Ascending aorta (tissue), 2 donors: Measurements from ENCODE around the gene TRIM24. TPM values are rescaled to one million over a fixed set of nuclear protein-coding genes. Genes with fewer than 3 reads are reported as not detected.

Source experiments
- DNase-seq, 2 donors: peaks; one replicate each; pipeline ENCODE4 v3.0.0-alpha.2; 2019; ENCODE audit warnings: low spot score in 2 of 2
- H3K27ac ChIP-seq, 2 donors: fragments of 200-600 bp; sonication (generic); one replicate each; pipeline ENCODE4 v1.5.1; 2016 to 2017; ENCODE audit warnings: mild to moderate bottlenecking in 1 of 2
- H3K27me3 ChIP-seq: fragments of 200-600 bp; sonication (generic); one replicate; pipeline ENCODE4 v1.5.1; 2017
- H3K36me3 ChIP-seq, 2 donors: fragments of 200-600 bp; sonication (generic); one replicate each; pipeline ENCODE4 v1.5.1; 2016
- H3K4me1 ChIP-seq, 2 donors: fragments of 200-600 bp; sonication (generic); one replicate each; pipeline ENCODE4 v1.5.1; 2016 to 2017; ENCODE audit warnings: mild to moderate bottlenecking in 1 of 2
- H3K4me3 ChIP-seq, 2 donors: fragments of 200-600 bp; sonication (generic); one replicate each; pipeline ENCODE4 v1.5.1; 2016 to 2017; ENCODE audit warnings: mild to moderate bottlenecking in 1 of 2
- H3K9me3 ChIP-seq, 2 donors: fragments of 200-600 bp; sonication (generic); one replicate each; pipeline ENCODE4 v1.5.1; 2016
- intact Hi-C: fragments of 100-400 bp; cut with DNase I; formaldehyde crosslinking; loops from one replicate; pipeline ENCODE4 v1.15.1; 2023
- total RNA-seq: library from RNA; depleted of rRNA; stranded (reverse); fragments of >200 nt; gene quantifications from one replicate; pipeline ENCODE4 v1.1.0, GENCODE V29; 2016
- TF ChIP-seq, protein P1 (sequence below), 3 experiments: fragments of 200-600 bp in 2 of 3; fragments of 450-650 bp in 1 of 3; sonication (generic) in 2 of 3; IDR thresholded peaks; one replicate each; pipeline ENCODE4 v1.5.1; 2016 to 2019; ENCODE audit warnings: antibody characterized with exemption in 3 of 3, mild to moderate bottlenecking in 1 of 3, moderate library complexity in 1 of 3

TRIM24 gene
- total RNA-seq, 1 donor from 2014 or later, result 2.3 TPM

DNA sequence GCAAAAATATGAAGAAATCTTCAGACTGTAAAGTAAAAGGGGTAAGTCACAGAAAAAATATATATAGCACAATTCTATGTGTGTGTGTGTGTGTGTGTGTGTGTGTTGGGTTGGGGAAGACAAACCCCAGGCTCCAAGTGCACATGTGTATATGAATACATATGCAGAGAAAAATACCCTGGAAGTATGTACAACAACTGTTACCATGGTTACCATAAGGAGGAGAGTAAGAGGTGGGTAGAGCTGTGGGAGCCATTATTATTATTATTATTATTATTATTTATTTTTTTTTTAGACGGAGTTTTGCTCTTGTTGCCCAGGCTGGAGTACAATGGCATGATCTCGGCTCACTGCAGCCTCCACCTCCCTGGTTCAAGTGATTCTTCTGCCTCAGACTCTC is 23.7 kb upstream of the TRIM24 start:
- TF ChIP-seq, protein P1, sequence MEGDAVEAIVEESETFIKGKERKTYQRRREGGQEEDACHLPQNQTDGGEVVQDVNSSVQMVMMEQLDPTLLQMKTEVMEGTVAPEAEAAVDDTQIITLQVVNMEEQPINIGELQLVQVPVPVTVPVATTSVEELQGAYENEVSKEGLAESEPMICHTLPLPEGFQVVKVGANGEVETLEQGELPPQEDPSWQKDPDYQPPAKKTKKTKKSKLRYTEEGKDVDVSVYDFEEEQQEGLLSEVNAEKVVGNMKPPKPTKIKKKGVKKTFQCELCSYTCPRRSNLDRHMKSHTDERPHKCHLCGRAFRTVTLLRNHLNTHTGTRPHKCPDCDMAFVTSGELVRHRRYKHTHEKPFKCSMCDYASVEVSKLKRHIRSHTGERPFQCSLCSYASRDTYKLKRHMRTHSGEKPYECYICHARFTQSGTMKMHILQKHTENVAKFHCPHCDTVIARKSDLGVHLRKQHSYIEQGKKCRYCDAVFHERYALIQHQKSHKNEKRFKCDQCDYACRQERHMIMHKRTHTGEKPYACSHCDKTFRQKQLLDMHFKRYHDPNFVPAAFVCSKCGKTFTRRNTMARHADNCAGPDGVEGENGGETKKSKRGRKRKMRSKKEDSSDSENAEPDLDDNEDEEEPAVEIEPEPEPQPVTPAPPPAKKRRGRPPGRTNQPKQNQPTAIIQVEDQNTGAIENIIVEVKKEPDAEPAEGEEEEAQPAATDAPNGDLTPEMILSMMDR (IDR thresholded peaks at IDR 0.05), result no peak
- DNase-seq, result no peak
- Histone ChIP-seq H3K4me3 (no peak overlapping the region), H3K27ac (no peak overlapping the region), H3K27me3 (no peaks in the 10 kb centered on the region), H3K9me3 (no peaks in the 10 kb centered on the region), H3K36me3 (no peaks in the 10 kb centered on the region), H3K4me1 (no peaks in the 10 kb centered on the region)
- intact Hi-C loops, result loop anchor here (10.0 kb wide), 1 partner anchor 68 kb away; no protein-coding TSS in a partner anchor

DNA sequence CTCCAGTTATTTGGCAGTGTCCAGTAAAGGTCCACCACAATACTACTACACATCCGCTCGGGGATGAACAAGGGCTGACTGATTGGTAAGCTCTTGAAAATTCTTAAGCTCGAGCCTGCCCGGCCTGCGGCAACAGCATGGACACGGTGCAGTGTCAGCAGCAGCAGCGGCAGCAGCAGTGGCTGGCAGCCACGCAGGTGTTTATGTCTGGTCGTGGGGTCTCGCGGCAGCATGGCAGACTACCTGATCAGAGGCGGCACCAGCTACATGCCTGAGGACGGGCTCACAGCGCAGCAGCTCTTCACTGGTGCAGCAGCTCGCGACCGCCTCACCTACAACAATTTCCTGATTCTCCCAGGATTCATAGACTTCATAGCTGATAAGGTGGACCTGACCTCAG is 19.6 kb upstream of the TRIM24 start:
- no peaks in the 10 kb centered on the region for H3K9me3 ChIP-seq
- H3K27ac ChIP-seq, result no peak overlapping the region
- TF ChIP-seq, protein P1 (IDR thresholded peaks at IDR 0.05), result no peak
- DNase-seq, result no peak
- intact Hi-C loops, result no loop called here
- H3K27me3 ChIP-seq, result no peaks in the 10 kb centered on the region
- no peaks in the 10 kb centered on the region for H3K36me3 ChIP-seq
- no peak overlapping the region for H3K4me3 ChIP-seq
- no peaks in the 10 kb centered on the region for H3K4me1 ChIP-seq

DNA sequence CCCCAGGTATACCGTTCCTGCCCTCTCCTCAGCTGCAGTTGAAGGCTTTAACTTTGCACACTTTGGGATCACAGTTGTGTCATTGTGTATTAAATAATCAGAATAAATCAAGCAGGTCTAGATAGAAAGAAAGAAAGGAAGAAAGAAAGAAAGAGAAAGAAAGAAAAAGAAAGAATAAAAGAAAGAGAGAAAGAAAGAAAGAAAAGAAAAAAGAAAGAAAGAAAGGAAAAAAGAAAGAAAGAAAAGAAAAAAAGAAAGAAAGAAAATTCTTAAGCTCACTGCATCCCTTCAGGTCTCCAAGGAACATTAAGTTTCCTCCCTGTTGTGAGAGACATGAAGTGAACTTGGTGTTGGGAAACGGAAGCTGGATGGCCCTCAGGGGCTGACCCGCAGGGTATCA is 17.2 kb upstream of the TRIM24 start:
- no peak overlapping the region for H3K27ac ChIP-seq
- no peaks in the 10 kb centered on the region for H3K9me3 ChIP-seq
- DNase-seq, result no peak
- H3K27me3 ChIP-seq, result no peaks in the 10 kb centered on the region
- H3K4me1 ChIP-seq, result no peaks in the 10 kb centered on the region
- H3K36me3 ChIP-seq, result no peaks in the 10 kb centered on the region
- intact Hi-C loops, result no loop called here
- H3K4me3 ChIP-seq, result no peak overlapping the region
- TF ChIP-seq, protein P1 (IDR thresholded peaks at IDR 0.05), result no peak

DNA sequence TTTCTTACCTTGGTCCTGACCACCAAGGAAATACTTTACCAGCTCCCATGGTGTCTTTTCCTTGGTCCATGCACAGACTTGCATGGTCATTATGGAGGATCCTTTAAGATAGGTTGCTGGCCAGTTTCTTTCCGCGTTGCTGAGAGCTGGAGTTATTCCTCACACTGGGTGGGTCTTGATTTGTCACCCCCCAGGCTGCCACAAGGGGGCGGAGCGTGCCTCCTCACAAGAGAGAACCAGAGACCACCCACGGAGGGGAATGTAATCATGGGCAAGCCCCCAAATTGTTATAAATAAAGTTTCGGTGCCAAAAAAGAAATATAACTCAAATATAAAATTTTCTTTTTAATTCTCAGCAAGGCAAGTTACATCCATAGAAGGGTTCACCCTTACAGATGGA is 10.5 kb upstream of the TRIM24 start:
- TF ChIP-seq, protein P1 (IDR thresholded peaks at IDR 0.05), result no peak
- Histone ChIP-seq H3K4me1 (no peaks in the 10 kb centered on the region), H3K27me3 (no peaks in the 10 kb centered on the region), H3K27ac (no peak overlapping the region), H3K36me3 (no peaks in the 10 kb centered on the region), H3K4me3 (no peak overlapping the region), H3K9me3 (no peaks in the 10 kb centered on the region)
- intact Hi-C loops, result no loop called here
- no peak for DNase-seq

DNA sequence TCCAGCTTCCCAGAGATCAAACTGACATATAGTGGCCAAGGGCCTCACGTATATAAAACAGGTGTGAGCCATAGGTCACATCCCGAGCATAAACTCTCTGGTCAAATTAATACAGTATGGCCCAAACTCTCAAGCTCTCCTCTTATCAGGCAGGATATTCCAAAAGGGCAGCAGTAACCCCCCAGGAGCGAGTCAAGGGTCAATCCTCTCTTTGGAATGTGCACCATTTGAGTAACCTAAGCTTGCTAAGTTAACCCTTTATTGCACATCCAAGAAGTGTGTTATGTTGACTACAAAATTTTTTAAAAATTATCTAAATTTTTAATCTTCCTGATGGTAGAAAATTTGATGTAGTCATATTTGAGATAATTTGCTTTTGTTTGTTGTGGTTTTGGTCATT is 4.5 kb upstream of the TRIM24 start:
- Histone ChIP-seq H3K27me3 (no peaks in the 10 kb centered on the region), H3K9me3 (no peaks in the 10 kb centered on the region), H3K4me1 (peaks cover 0 to 3% of the 10 kb centered on the region in 2 donors), H3K4me3 (no peak overlapping the region), H3K36me3 (no peaks in the 10 kb centered on the region), H3K27ac (no peak overlapping the region)
- intact Hi-C loops, result no loop called here
- TF ChIP-seq, protein P1 (IDR thresholded peaks at IDR 0.05), result no peak
- no peak for DNase-seq

DNA sequence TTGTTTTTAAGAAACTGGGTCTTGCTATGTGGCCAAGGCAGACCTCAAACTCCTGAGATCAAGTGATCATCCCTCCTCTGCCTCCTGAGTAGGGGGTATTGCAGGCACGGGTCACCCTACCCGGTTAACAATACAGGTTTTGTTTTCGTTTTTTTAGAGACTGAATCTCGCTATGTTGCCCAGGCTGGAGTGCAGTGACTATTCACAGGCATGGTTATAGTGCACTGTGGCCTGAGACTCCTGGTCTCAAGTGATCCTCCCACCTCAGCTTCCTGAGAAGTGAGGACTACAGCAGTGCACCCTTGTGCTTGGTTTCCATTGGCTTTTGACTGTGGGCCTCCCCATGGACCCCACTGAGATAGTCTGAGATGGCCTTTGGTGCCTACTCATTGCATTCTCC is 3.8 kb upstream of the TRIM24 start:
- Histone ChIP-seq H3K4me1 (peaks cover 0 to 3% of the 10 kb centered on the region in 2 donors), H3K27ac (no peak overlapping the region), H3K36me3 (no peaks in the 10 kb centered on the region), H3K4me3 (no peak overlapping the region), H3K9me3 (no peaks in the 10 kb centered on the region), H3K27me3 (no peaks in the 10 kb centered on the region)
- TF ChIP-seq, protein P1 (IDR thresholded peaks at IDR 0.05), result no peak
- intact Hi-C loops, result no loop called here
- DNase-seq, result no peak
